Measurements from ENCODE around the gene ARAP1. TPM values are rescaled to one million over a fixed set of nuclear protein-coding genes. Genes with fewer than 3 reads are reported as not detected.

Gene ARAP1
- total RNA-seq, 1 experiment from 2014 or later = 73.6 TPM

- in situ Hi-C loops (cut with HindIII; ENCODE audit: low pct_unique_long_range_greater_than_20kb, low sequenced_read_pairs) (no loop called here), intact Hi-C loops (cut with micrococcal nuclease; ENCODE audit: unreplicated experiment) (loop anchor here (5.0 kb wide), 2 partner anchors 66 to 451 kb away; partner anchors contain the start of gene STARD10)
- H3K9me3 ChIP-seq (ENCODE audit: control insufficient read depth, insufficient read depth, low read depth, low read length) = no peaks in the 10 kb centered on the region
- ATAC-seq (no peak), DNase-seq (ENCODE audit: low read depth, low spot score) (no peak)
- TF ChIP-seq REST (IDR thresholded peaks at IDR 0.05; ENCODE audit: insufficient read depth in 1 of 2, low read depth in 2 of 2, low read length in 1 of 2) = no peak
- no peak for TF ChIP-seq TCF7L2 (IDR thresholded peaks at IDR 0.05; ENCODE audit: low read depth, low read length)
- no peak for TF ChIP-seq SIN3A (IDR thresholded peaks at IDR 0.05; ENCODE audit: borderline replicate concordance, insufficient read depth, low read depth, low read length)
- TF ChIP-seq POLR2AphosphoS5 (IDR thresholded peaks at IDR 0.05; ENCODE audit: low read depth, low read length) = no peak
- TF ChIP-seq CTCF (IDR thresholded peaks at IDR 0.05) = no peak
- no peaks in the 10 kb centered on the region for H3K36me3 ChIP-seq (ENCODE audit: control insufficient read depth, insufficient read depth, low read length)
- H3K27me3 ChIP-seq (ENCODE audit: control insufficient read depth, insufficient read depth, low read length) = no peaks in the 10 kb centered on the region
- BruUV-seq (replicated peaks) = no TSS peak
- no peak overlapping the region for H3K4me3 ChIP-seq (ENCODE audit: low read depth in 2 of 2, low read length in 2 of 2)
- POLR2A ChIA-PET = no interaction called here
- no peak overlapping the region for H3K27ac ChIP-seq (ENCODE audit: low read length)
- peaks cover 11% of the 10 kb centered on the region for H3K4me1 ChIP-seq (ENCODE audit: control insufficient read depth, insufficient read depth, low read length)
- CTCF ChIA-PET = interaction anchor here (0.5 to 2.1 kb wide), 4 partner anchors 10 to 68 kb away, joined by 3 to 25 read pairs (median 4); partner anchors contain the start of gene STARD10
Observed at GRCh38 chr11:72726266-72727220, 25.7 kb downstream of the ARAP1 start.

GRCh38 chr11:72725724-72726028 lies 26.5 kb downstream of the ARAP1 start:
- intact Hi-C loops (cut with micrococcal nuclease; ENCODE audit: unreplicated experiment) = loop anchor here (2.0 to 5.0 kb wide), 3 partner anchors 67 to 452 kb away; partner anchors contain the start of gene STARD10
- ATAC-seq = no peak
- H3K4me1 ChIP-seq (ENCODE audit: control insufficient read depth, insufficient read depth, low read length) = peaks cover 19% of the 10 kb centered on the region
- ChIA-PET POLR2A (interaction anchor here (0.5 kb wide), 1 partner anchor 84 kb away, joined by 5 read pairs; no protein-coding TSS in a partner anchor), CTCF (interaction anchor here (0.6 to 2.1 kb wide), 16 partner anchors 9 to 609 kb away, joined by 3 to 25 read pairs (median 5); partner anchors contain the start of genes ARAP1 and STARD10)
- no peaks in the 10 kb centered on the region for H3K9me3 ChIP-seq (ENCODE audit: control insufficient read depth, insufficient read depth, low read depth, low read length)
- no peaks in the 10 kb centered on the region for H3K36me3 ChIP-seq (ENCODE audit: control insufficient read depth, insufficient read depth, low read length)
- in situ Hi-C loops (cut with HindIII; ENCODE audit: low pct_unique_long_range_greater_than_20kb, low sequenced_read_pairs) = no loop called here
- H3K27me3 ChIP-seq (ENCODE audit: control insufficient read depth, insufficient read depth, low read length) = no peaks in the 10 kb centered on the region
- no peak for DNase-seq (ENCODE audit: low read depth, low spot score)
- no peak overlapping the region for H3K4me3 ChIP-seq (ENCODE audit: low read depth in 2 of 2, low read length in 2 of 2)
- no TSS peak for BruUV-seq (replicated peaks)
- TF ChIP-seq SIN3A (IDR thresholded peaks at IDR 0.05; ENCODE audit: borderline replicate concordance, insufficient read depth, low read depth, low read length) (no peak), REST (IDR thresholded peaks at IDR 0.05; ENCODE audit: insufficient read depth in 1 of 2, low read depth in 2 of 2, low read length in 1 of 2) (no peak), POLR2AphosphoS5 (IDR thresholded peaks at IDR 0.05; ENCODE audit: low read depth, low read length) (no peak), TCF7L2 (IDR thresholded peaks at IDR 0.05; ENCODE audit: low read depth, low read length) (no peak), CTCF (IDR thresholded peaks at IDR 0.05) (no peak)
- no peak overlapping the region for H3K27ac ChIP-seq (ENCODE audit: low read length)

Data from Panc1 (cell line).